OCI-LY7 (cell line): ENCODE data around the gene RPH3AL. TPM values are rescaled to one million over a fixed set of nuclear protein-coding genes. Genes with fewer than 3 reads are reported as not detected.

ENCODE experiments used
- BruUV-seq: library from RNA; stranded (reverse); fragments of 400-500 nt; replicated peaks from 2 replicates; lab custom pipeline; 2021; lab: Mats Ljungman, UMichigan
- CTCF ChIA-PET: fragments of 300-600 bp; sonication (Branson Sonifier 250); formaldehyde crosslinking; loops from one replicate; lab custom pipeline; 2022; ENCODE audit warnings: antibody characterized with exemption; ENCODE audit not compliant: unreplicated experiment; lab: Charles Lee
- POLR2A ChIA-PET: fragments of 300-600 bp; sonication (Branson Sonifier 250); formaldehyde crosslinking; loops from one replicate; lab custom pipeline; 2022; ENCODE audit warnings: antibody characterized with exemption; lab: Charles Lee
- DNase-seq: peaks from one replicate; pipeline ENCODE4 v3.0.0-alpha.2; 2015; ENCODE audit warnings: low spot score
- H2AFZ ChIP-seq: fragments of 200-600 bp; sonication (generic), shearing (Covaris generic); 2 replicates; pipeline ENCODE4 v1.6.1; 2014; ENCODE audit warnings: mild to moderate bottlenecking, antibody characterized with exemption, low read length, moderate library complexity
- H3K27ac ChIP-seq: fragments of 200-600 bp; sonication (generic); 2 replicates; pipeline ENCODE4 v1.5.1; 2014; ENCODE audit warnings: mixed run types, low read depth, mild to moderate bottlenecking, moderate library complexity, low read length, inconsistent platforms; ENCODE audit not compliant: poor library complexity, severe bottlenecking
- H3K36me3 ChIP-seq: fragments of 200-600 bp; sonication (generic); 2 replicates; pipeline ENCODE4 v1.6.1; 2014; ENCODE audit warnings: mild to moderate bottlenecking, antibody characterized with exemption, low read length, moderate library complexity, mixed read lengths; ENCODE audit not compliant: insufficient read depth
- H3K4me1 ChIP-seq: fragments of 200-600 bp; sonication (generic); 2 replicates; pipeline ENCODE4 v1.5.1; 2014; ENCODE audit warnings: mild to moderate bottlenecking, low read length; ENCODE audit not compliant: insufficient read depth, poor library complexity, severe bottlenecking
- H3K4me2 ChIP-seq: fragments of 200-600 bp; sonication (generic); 2 replicates; pipeline ENCODE4 v1.6.1; 2014; ENCODE audit warnings: mild to moderate bottlenecking, low read length
- H3K4me3 ChIP-seq: fragments of 200-600 bp; sonication (generic); 2 replicates; pipeline ENCODE4 v1.5.1; 2014; ENCODE audit warnings: mild to moderate bottlenecking, low read depth, low read length; ENCODE audit not compliant: poor library complexity, severe bottlenecking
- H3K79me2 ChIP-seq: fragments of 200-600 bp; sonication (generic); 2 replicates; pipeline ENCODE4 v1.6.1; 2016; ENCODE audit warnings: low read depth, mild to moderate bottlenecking, low read length, moderate library complexity, mixed read lengths; ENCODE audit not compliant: insufficient read depth
- H3K9me2 ChIP-seq: fragments of 200-600 bp; sonication (generic); 2 replicates; pipeline ENCODE4 v1.6.1; 2016; ENCODE audit warnings: mild to moderate bottlenecking, low read length, mixed read lengths; ENCODE audit not compliant: insufficient read depth
- H3K9me3 ChIP-seq: fragments of 200-600 bp; sonication (generic); 2 replicates; pipeline ENCODE4 v1.6.1; 2014; ENCODE audit warnings: mild to moderate bottlenecking, mixed run types, low read length, mixed read lengths
- H4K20me1 ChIP-seq: fragments of 200-600 bp; sonication (generic); 2 replicates; pipeline ENCODE4 v1.6.1; 2014; ENCODE audit warnings: mild to moderate bottlenecking, antibody characterized with exemption, low read length, moderate library complexity, mixed read lengths; ENCODE audit not compliant: insufficient read depth
- EZH2phosphoT487 ChIP-seq: fragments of 200-600 bp; sonication (generic); IDR thresholded peaks from 2 replicates; pipeline ENCODE4 v1.6.1; 2018; ENCODE audit warnings: low read depth, borderline replicate concordance, mild to moderate bottlenecking, mixed run types, antibody characterized with exemption, low read length, moderate library complexity, mixed read lengths
- intact Hi-C: fragments of 100-400 bp; cut with micrococcal nuclease; formaldehyde crosslinking; loops from one replicate; pipeline ENCODE4 v1.10.0; 2022; ENCODE audit not compliant: unreplicated experiment
- total RNA-seq, 2 experiments: library from RNA; depleted of rRNA in 1 of 2; stranded (reverse); fragments of >200 nt in 1 of 2; shearing (Covaris generic) in 1 of 2; gene quantifications; 2 replicates each; pipeline ENCODE4 v1.2.3, GENCODE V29; 2014 to 2022
- TF ChIP-seq, protein P1 (sequence below): fragments of 200-600 bp; sonication (generic); conservative IDR thresholded peaks from 2 replicates; pipeline ENCODE4 v1.5.1; 2014; ENCODE audit warnings: mild to moderate bottlenecking, antibody characterized with exemption, low read length, moderate library complexity, mixed read lengths

RPH3AL gene
- total RNA-seq, 2 experiments from 2014 or later, result 1.0 to 2.2 TPM

DNA sequence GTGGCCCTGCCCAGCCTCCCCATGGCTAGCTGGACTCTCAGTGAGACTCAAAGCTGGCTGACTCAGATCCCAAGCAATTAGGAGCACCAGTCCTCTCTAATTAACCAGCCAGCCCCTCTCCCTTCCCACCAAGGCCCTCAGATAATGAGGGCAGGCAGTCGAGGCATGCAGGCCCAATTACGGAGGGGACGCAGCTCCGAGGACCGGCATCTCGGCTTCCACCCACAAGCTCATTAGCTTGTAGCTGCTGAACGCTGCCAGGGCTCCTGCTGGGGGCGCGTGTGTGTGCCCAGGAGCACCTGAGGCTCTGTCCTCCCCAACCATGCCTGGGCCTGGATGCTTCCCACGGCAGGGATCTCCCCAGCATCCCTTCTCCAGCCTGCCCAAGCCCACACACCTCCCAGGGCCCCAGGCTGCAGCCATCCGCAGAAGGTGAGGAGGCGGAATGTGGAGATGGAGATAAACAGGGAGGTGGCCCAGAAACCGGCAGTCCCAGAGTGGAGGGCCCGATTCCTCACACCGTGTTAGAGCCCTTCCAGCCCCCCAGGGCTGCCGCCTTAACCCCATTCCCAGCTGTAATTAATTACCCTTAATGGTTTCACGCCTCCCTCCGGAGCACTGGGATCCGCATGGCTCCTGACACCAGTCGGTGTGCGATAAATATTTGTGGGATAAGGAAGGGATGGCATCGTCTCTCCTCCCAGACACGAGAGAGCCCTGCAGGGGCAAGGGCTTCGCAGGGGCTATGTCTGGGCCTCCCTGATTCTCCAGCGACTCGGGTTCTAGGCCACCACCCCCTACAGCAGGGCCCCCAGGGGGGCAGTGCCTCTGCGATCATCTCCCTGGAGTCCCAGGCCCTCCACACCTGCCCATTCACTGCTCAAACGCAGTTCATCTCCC lies 42.2 kb downstream of the RPH3AL start:
- H3K79me2 ChIP-seq, result no peaks in the 10 kb centered on the region
- H3K9me3 ChIP-seq, result no peaks in the 10 kb centered on the region; the same call in 1 of the 2 replicates
- DNase-seq, result no peak
- H3K4me1 ChIP-seq, result no peaks in the 10 kb centered on the region
- no peak overlapping the region for H2AFZ ChIP-seq
- H3K27ac ChIP-seq, result no peak overlapping the region
- POLR2A ChIA-PET, result no interaction called here
- no peaks in the 10 kb centered on the region for H3K36me3 ChIP-seq
- no peak overlapping the region for H3K4me2 ChIP-seq
- CTCF ChIA-PET, result no interaction called here
- no peaks in the 10 kb centered on the region for H3K9me2 ChIP-seq
- no TSS peak for BruUV-seq
- H3K4me3 ChIP-seq, result no peak overlapping the region
- no peak for TF ChIP-seq EZH2phosphoT487
- TF ChIP-seq, protein P1, sequence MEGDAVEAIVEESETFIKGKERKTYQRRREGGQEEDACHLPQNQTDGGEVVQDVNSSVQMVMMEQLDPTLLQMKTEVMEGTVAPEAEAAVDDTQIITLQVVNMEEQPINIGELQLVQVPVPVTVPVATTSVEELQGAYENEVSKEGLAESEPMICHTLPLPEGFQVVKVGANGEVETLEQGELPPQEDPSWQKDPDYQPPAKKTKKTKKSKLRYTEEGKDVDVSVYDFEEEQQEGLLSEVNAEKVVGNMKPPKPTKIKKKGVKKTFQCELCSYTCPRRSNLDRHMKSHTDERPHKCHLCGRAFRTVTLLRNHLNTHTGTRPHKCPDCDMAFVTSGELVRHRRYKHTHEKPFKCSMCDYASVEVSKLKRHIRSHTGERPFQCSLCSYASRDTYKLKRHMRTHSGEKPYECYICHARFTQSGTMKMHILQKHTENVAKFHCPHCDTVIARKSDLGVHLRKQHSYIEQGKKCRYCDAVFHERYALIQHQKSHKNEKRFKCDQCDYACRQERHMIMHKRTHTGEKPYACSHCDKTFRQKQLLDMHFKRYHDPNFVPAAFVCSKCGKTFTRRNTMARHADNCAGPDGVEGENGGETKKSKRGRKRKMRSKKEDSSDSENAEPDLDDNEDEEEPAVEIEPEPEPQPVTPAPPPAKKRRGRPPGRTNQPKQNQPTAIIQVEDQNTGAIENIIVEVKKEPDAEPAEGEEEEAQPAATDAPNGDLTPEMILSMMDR, result no peak
- H4K20me1 ChIP-seq, result no peaks in the 10 kb centered on the region
- intact Hi-C loops, result no loop called here

DNA sequence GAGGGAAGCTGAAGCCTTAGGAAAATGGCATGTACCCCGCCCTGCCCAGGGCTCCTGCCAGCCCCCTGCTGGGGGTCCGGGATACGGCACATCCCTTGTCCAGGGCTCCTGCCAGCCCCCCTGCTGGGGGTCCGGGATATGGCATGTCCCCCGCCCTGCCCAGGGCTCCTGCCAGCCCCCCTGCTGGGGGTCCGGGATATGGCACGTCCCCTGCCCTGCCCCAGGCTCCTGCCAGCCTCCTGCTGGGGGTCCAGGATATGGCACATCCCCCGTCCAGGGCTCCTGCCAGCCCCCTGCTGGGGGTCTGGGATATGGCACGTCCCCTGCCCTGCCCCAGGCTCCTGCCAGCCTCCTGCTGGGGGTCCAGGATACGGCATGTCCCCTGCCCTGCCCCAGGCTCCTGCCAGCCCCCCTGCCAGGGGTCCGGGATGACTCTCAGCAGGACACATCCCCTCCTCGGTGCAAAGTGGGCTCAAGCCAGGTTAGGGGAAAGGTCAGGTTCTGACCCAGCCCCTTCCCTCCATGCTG lies 43.2 kb downstream of the RPH3AL start:
- Histone ChIP-seq H3K79me2 (no peaks in the 10 kb centered on the region), H3K27ac (no peak overlapping the region), H3K4me1 (no peaks in the 10 kb centered on the region), H3K36me3 (no peaks in the 10 kb centered on the region), H2AFZ (no peak overlapping the region), H3K4me3 (no peak overlapping the region), H3K9me2 (no peaks in the 10 kb centered on the region), H3K9me3 (no peaks in the 10 kb centered on the region), H3K4me2 (no peak overlapping the region), H4K20me1 (no peaks in the 10 kb centered on the region)
- TF ChIP-seq, protein P1, result peak; percentile 76
- no peak for TF ChIP-seq EZH2phosphoT487
- peak; percentile 52 for DNase-seq
- ChIA-PET CTCF (no interaction called here), POLR2A (no interaction called here)
- intact Hi-C loops, result no loop called here
- no TSS peak for BruUV-seq
